ENCODE data around the gene MYBBP1A. TPM values are rescaled to one million over a fixed set of nuclear protein-coding genes. Genes with fewer than 3 reads are reported as not detected.

Gene MYBBP1A
- total RNA-seq, 2 experiments from 2014 or later: 97.7 to 144 TPM

GRCh38 chr17:4548061-4548461 lies 7.1 kb downstream of the MYBBP1A start:
- Mint-ChIP-seq H3K9me3 (ENCODE audit: low read depth) (no peaks in the 10 kb centered on the region), H3K4me1 (peaks cover 2% of the 10 kb centered on the region), H3K27ac (no peak overlapping the region), H3K36me3 (ENCODE audit: low read depth) (peaks cover 30% of the 10 kb centered on the region), H3K4me3 (no peak overlapping the region), H3K27me3 (no peaks in the 10 kb centered on the region)
- no peak for ATAC-seq
- intact Hi-C loops (cut with DNase I, micrococcal nuclease): no loop called here
- ChIA-PET CTCF (no interaction called here), POLR2A (no interaction called here)
- no peak for DNase-seq

GRCh38 chr17:4547118-4547906 lies 7.9 kb downstream of the MYBBP1A start:
- Mint-ChIP-seq H3K9me3 (ENCODE audit: low read depth) (no peaks in the 10 kb centered on the region), H3K4me3 (no peak overlapping the region), H3K27ac (peak overlapping the region; percentile 27), H3K27me3 (no peaks in the 10 kb centered on the region), H3K36me3 (ENCODE audit: low read depth) (peaks cover 29% of the 10 kb centered on the region), H3K4me1 (peaks cover 2% of the 10 kb centered on the region)
- CTCF ChIA-PET: no interaction called here
- no peak for ATAC-seq
- POLR2A ChIA-PET: no interaction called here
- DNase-seq: no peak
- intact Hi-C loops (cut with DNase I, micrococcal nuclease): no loop called here

- Mint-ChIP-seq H3K9me3 (ENCODE audit: low read depth) (no peaks in the 10 kb centered on the region), H3K36me3 (ENCODE audit: low read depth) (peaks cover 23% of the 10 kb centered on the region), H3K27ac (no peak overlapping the region), H3K4me1 (no peaks in the 10 kb centered on the region), H3K27me3 (no peaks in the 10 kb centered on the region), H3K4me3 (no peak overlapping the region)
- intact Hi-C loops (cut with DNase I, micrococcal nuclease): no loop called here
- no peak for DNase-seq
- POLR2A ChIA-PET: no interaction called here
- CTCF ChIA-PET: no interaction called here
- ATAC-seq: no peak
Observed at GRCh38 chr17:4545217-4545951, 9.8 kb downstream of the MYBBP1A start.

GRCh38 chr17:4544951-4545216 lies 10.3 kb downstream of the MYBBP1A start:
- peaks cover 23% of the 10 kb centered on the region for H3K36me3 Mint-ChIP-seq (ENCODE audit: low read depth)
- intact Hi-C loops (cut with DNase I, micrococcal nuclease): no loop called here
- ChIA-PET POLR2A (no interaction called here), CTCF (interaction anchor here (0.9 kb wide), 1 partner anchor 45 kb away, joined by 3 read pairs; no protein-coding TSS in a partner anchor)
- H3K27ac Mint-ChIP-seq: no peak overlapping the region
- no peaks in the 10 kb centered on the region for H3K9me3 Mint-ChIP-seq (ENCODE audit: low read depth)
- no peaks in the 10 kb centered on the region for H3K4me1 Mint-ChIP-seq
- no peak for ATAC-seq
- no peaks in the 10 kb centered on the region for H3K27me3 Mint-ChIP-seq
- no peak overlapping the region for H3K4me3 Mint-ChIP-seq
- no peak for DNase-seq

GRCh38 chr17:4544135-4544950 lies 10.8 kb downstream of the MYBBP1A start:
- ChIA-PET CTCF (interaction anchor here (0.9 kb wide), 1 partner anchor 44 kb away, joined by 3 read pairs; no protein-coding TSS in a partner anchor), POLR2A (no interaction called here)
- Mint-ChIP-seq H3K4me3 (no peak overlapping the region), H3K27me3 (no peaks in the 10 kb centered on the region), H3K9me3 (ENCODE audit: low read depth) (no peaks in the 10 kb centered on the region), H3K36me3 (ENCODE audit: low read depth) (peaks cover 26% of the 10 kb centered on the region), H3K27ac (no peak overlapping the region), H3K4me1 (no peaks in the 10 kb centered on the region)
- intact Hi-C loops (cut with DNase I, micrococcal nuclease): no loop called here
- DNase-seq (no peak), ATAC-seq (no peak)

GRCh38 chr17:4543557-4544026 lies 11.6 kb downstream of the MYBBP1A start:
- Mint-ChIP-seq H3K36me3 (ENCODE audit: low read depth) (peaks cover 24% of the 10 kb centered on the region), H3K4me3 (no peak overlapping the region), H3K27me3 (no peaks in the 10 kb centered on the region), H3K9me3 (ENCODE audit: low read depth) (no peaks in the 10 kb centered on the region), H3K27ac (no peak overlapping the region), H3K4me1 (no peaks in the 10 kb centered on the region)
- DNase-seq (no peak), ATAC-seq (no peak)
- ChIA-PET CTCF (interaction anchor here (0.7 kb wide), 1 partner anchor 1015 kb away, joined by 3 read pairs; no protein-coding TSS in a partner anchor), POLR2A (no interaction called here)
- intact Hi-C loops (cut with DNase I, micrococcal nuclease): no loop called here

GRCh38 chr17:4542726-4543191 lies 12.4 kb downstream of the MYBBP1A start:
- H3K9me3 Mint-ChIP-seq (ENCODE audit: low read depth): no peaks in the 10 kb centered on the region
- ChIA-PET CTCF (no interaction called here), POLR2A (interaction anchor here (0.7 to 1.2 kb wide), 2 partner anchors 11 to 144 kb away, joined by 3 read pairs; no protein-coding TSS in a partner anchor)
- H3K27me3 Mint-ChIP-seq: no peaks in the 10 kb centered on the region
- peaks cover 21% of the 10 kb centered on the region for H3K36me3 Mint-ChIP-seq (ENCODE audit: low read depth)
- ATAC-seq (no peak), DNase-seq (no peak)
- intact Hi-C loops (cut with DNase I, micrococcal nuclease): no loop called here
- no peak overlapping the region for H3K4me3 Mint-ChIP-seq
- no peaks in the 10 kb centered on the region for H3K4me1 Mint-ChIP-seq
- no peak overlapping the region for H3K27ac Mint-ChIP-seq

- H3K9me3 Mint-ChIP-seq (ENCODE audit: low read depth): no peaks in the 10 kb centered on the region
- H3K36me3 Mint-ChIP-seq (ENCODE audit: low read depth): peaks cover 21% of the 10 kb centered on the region
- H3K4me3 Mint-ChIP-seq: no peak overlapping the region
- intact Hi-C loops (cut with DNase I, micrococcal nuclease): no loop called here
- no peak overlapping the region for H3K27ac Mint-ChIP-seq
- H3K4me1 Mint-ChIP-seq: no peaks in the 10 kb centered on the region
- ChIA-PET CTCF (interaction anchor here (1.0 kb wide), 1 partner anchor 13 kb away, joined by 3 read pairs; the partner anchor contains the start of gene MYBBP1A), POLR2A (interaction anchor here (0.7 to 1.2 kb wide), 2 partner anchors 12 to 144 kb away, joined by 3 read pairs; no protein-coding TSS in a partner anchor)
- DNase-seq: no peak
- ATAC-seq: no peak
- H3K27me3 Mint-ChIP-seq: no peaks in the 10 kb centered on the region
Observed at GRCh38 chr17:4542003-4542725, 13.0 kb downstream of the MYBBP1A start.

GRCh38 chr17:4541328-4542002 lies 13.7 kb downstream of the MYBBP1A start:
- CTCF ChIA-PET: interaction anchor here (1.0 kb wide), 1 partner anchor 14 kb away, joined by 3 read pairs; the partner anchor contains the start of gene MYBBP1A
- H3K36me3 Mint-ChIP-seq (ENCODE audit: low read depth): peaks cover 16% of the 10 kb centered on the region

GRCh38 chr17:4540687-4541327 lies 14.4 kb downstream of the MYBBP1A start:
- ATAC-seq (no peak), DNase-seq (no peak)
- no peaks in the 10 kb centered on the region for H3K9me3 Mint-ChIP-seq (ENCODE audit: low read depth)
- no peak overlapping the region for H3K27ac Mint-ChIP-seq
- no peaks in the 10 kb centered on the region for H3K4me1 Mint-ChIP-seq
- ChIA-PET POLR2A (no interaction called here), CTCF (no interaction called here)
- intact Hi-C loops (cut with DNase I, micrococcal nuclease): no loop called here
- no peak overlapping the region for H3K4me3 Mint-ChIP-seq
- no peaks in the 10 kb centered on the region for H3K27me3 Mint-ChIP-seq
- H3K36me3 Mint-ChIP-seq (ENCODE audit: low read depth): peaks cover 15% of the 10 kb centered on the region

More at GRCh38 chr17:4541328-4542002, 13.7 kb downstream of the MYBBP1A start:
- POLR2A ChIA-PET: interaction anchor here (1.2 kb wide), 1 partner anchor 12 kb away, joined by 3 read pairs; no protein-coding TSS in a partner anchor
- intact Hi-C loops (cut with DNase I, micrococcal nuclease): no loop called here
- no peak for ATAC-seq
- Mint-ChIP-seq H3K4me3 (no peak overlapping the region), H3K4me1 (no peaks in the 10 kb centered on the region), H3K9me3 (ENCODE audit: low read depth) (no peaks in the 10 kb centered on the region), H3K27ac (no peak overlapping the region), H3K27me3 (no peaks in the 10 kb centered on the region)
- no peak for DNase-seq

Measured in activated CD4-positive, alpha-beta T cell treated with anti-CD3 and anti-CD28 coated beads for 36 hours (primary cell).